DOHH2 (cell line): ENCODE measurements around the gene STEAP1B.
"Not testable (repeated sequence)": the region's sequence is repeated elsewhere in the genome, so short reads cannot be mapped to it uniquely, and the experiment has no call there.

Experiments
- H3F3A ChIP-seq: fragments of 200-600 bp; sonication (generic), shearing (Covaris generic); 2 replicates; pipeline ENCODE4 v1.6.0; 2016; ENCODE audit warnings: antibody characterized with exemption, mild to moderate bottlenecking; ENCODE audit not compliant: control insufficient read depth, insufficient read depth
- H3K27ac ChIP-seq: fragments of 200-600 bp; sonication (generic); 2 replicates; pipeline ENCODE4 v1.5.1; 2014; ENCODE audit warnings: low read depth, mild to moderate bottlenecking, low read length, moderate library complexity
- H3K27me3 ChIP-seq: fragments of 200-600 bp; sonication (generic); 2 replicates; pipeline ENCODE4 v1.6.1; 2014; ENCODE audit warnings: mild to moderate bottlenecking, low read length, mixed read lengths; ENCODE audit not compliant: control insufficient read depth
- H3K36me3 ChIP-seq: fragments of 200-600 bp; sonication (generic); 2 replicates; pipeline ENCODE4 v1.6.1; 2014; ENCODE audit warnings: mild to moderate bottlenecking, low read length, moderate library complexity, mixed read lengths; ENCODE audit not compliant: control insufficient read depth
- H3K4me1 ChIP-seq: fragments of 200-600 bp; sonication (generic); 2 replicates; pipeline ENCODE4 v1.6.1; 2014; ENCODE audit warnings: mild to moderate bottlenecking, low read length, mixed read lengths; ENCODE audit not compliant: control insufficient read depth
- H3K4me2 ChIP-seq: fragments of 200-600 bp; sonication (generic); 2 replicates; pipeline ENCODE4 v1.6.0; 2014; ENCODE audit warnings: mild to moderate bottlenecking, low read length, moderate library complexity
- H3K4me3 ChIP-seq: fragments of 200-600 bp; sonication (generic); 2 replicates; pipeline ENCODE4 v1.5.1; 2014; ENCODE audit warnings: mild to moderate bottlenecking, low read length, mixed read lengths
- H3K79me2 ChIP-seq: fragments of 200-600 bp; sonication (generic); 2 replicates; pipeline ENCODE4 v1.6.1; 2014; ENCODE audit warnings: mild to moderate bottlenecking, low read length, mixed read lengths; ENCODE audit not compliant: control insufficient read depth
- H3K9me2 ChIP-seq: fragments of 200-600 bp; sonication (generic); replicated peaks from 2 replicates; pipeline ENCODE4 v1.6.1; 2014; ENCODE audit warnings: mild to moderate bottlenecking, low read length, mixed read lengths; ENCODE audit not compliant: control insufficient read depth
- H3K9me3 ChIP-seq: fragments of 200-600 bp; sonication (generic); 2 replicates; pipeline ENCODE4 v1.6.1; 2014; ENCODE audit warnings: antibody characterized with exemption, low read length, mixed read lengths; ENCODE audit not compliant: control insufficient read depth, insufficient read depth
- H4K20me1 ChIP-seq: fragments of 200-600 bp; sonication (generic); 2 replicates; pipeline ENCODE4 v1.6.0; 2014; ENCODE audit warnings: low read depth, mild to moderate bottlenecking, antibody characterized with exemption, low read length, moderate library complexity; ENCODE audit not compliant: control insufficient read depth, insufficient read depth
- CTCF ChIP-seq: fragments of 200-600 bp; sonication (generic); IDR thresholded peaks from one replicate; pipeline ENCODE4 v1.5.1; 2014; ENCODE audit warnings: antibody characterized with exemption, mild to moderate bottlenecking, low read depth, low read length; ENCODE audit not compliant: poor library complexity, severe bottlenecking
- EZH2phosphoT487 ChIP-seq: fragments of 200-600 bp; sonication (generic); IDR thresholded peaks from 2 replicates; pipeline ENCODE4 v1.6.1; 2017; ENCODE audit warnings: borderline replicate concordance, mild to moderate bottlenecking, antibody characterized with exemption, low read length, moderate library complexity, mixed read lengths

STEAP1B gene

GRCh38 chr7:22433710-22434460, 66.1 kb downstream of the STEAP1B start:
- peak overlapping the region; percentile 95 for H3K27ac ChIP-seq
- peak overlapping the region; percentile 80 for H3K4me2 ChIP-seq
- peaks cover 47% of the 10 kb centered on the region for H3F3A ChIP-seq
- H3K9me2 ChIP-seq = no peaks in the 10 kb centered on the region
- peaks cover 97% of the 10 kb centered on the region for H3K4me1 ChIP-seq
- peak overlapping the region; percentile 61 for H3K4me3 ChIP-seq
- H3K79me2 ChIP-seq = peaks cover 29% of the 10 kb centered on the region
- no peaks in the 10 kb centered on the region for H4K20me1 ChIP-seq
- TF ChIP-seq EZH2phosphoT487 = no peak
- TF ChIP-seq CTCF = peak; percentile 62
- H3K36me3 ChIP-seq = peaks cover 55% of the 10 kb centered on the region
- H3K9me3 ChIP-seq = no peaks in the 10 kb centered on the region
- H3K27me3 ChIP-seq = no peaks in the 10 kb centered on the region

GRCh38 chr7:22433165-22433700, 66.8 kb downstream of the STEAP1B start:
- H3K4me1 ChIP-seq = peaks cover 96% of the 10 kb centered on the region

GRCh38 chr7:22432203-22432718, 67.7 kb downstream of the STEAP1B start:
- Histone ChIP-seq H3K36me3 (peaks cover 57% of the 10 kb centered on the region), H3F3A (peaks cover 43% of the 10 kb centered on the region), H3K4me3 (peak overlapping the region; percentile 4; the same call in 1 of the 2 replicates), H3K9me2 (no peaks in the 10 kb centered on the region), H3K4me1 (peaks cover 96% of the 10 kb centered on the region), H3K9me3 (no peaks in the 10 kb centered on the region), H3K27me3 (no peaks in the 10 kb centered on the region), H4K20me1 (no peaks in the 10 kb centered on the region), H3K79me2 (peaks cover 31% of the 10 kb centered on the region), H3K4me2 (peak overlapping the region; percentile 80; the same call in 1 of the 2 replicates), H3K27ac (peak overlapping the region; percentile 95)
- TF ChIP-seq EZH2phosphoT487 (no peak), CTCF (no peak)

More at GRCh38 chr7:22433165-22433700, 66.8 kb downstream of the STEAP1B start:
- Histone ChIP-seq H3K4me3 (peak overlapping the region; percentile 61), H3F3A (peaks cover 45% of the 10 kb centered on the region), H3K4me2 (peak overlapping the region; percentile 80), H3K79me2 (peaks cover 29% of the 10 kb centered on the region), H3K27ac (peak overlapping the region; percentile 95), H3K36me3 (peaks cover 56% of the 10 kb centered on the region)
- H3K9me2 ChIP-seq, H3K9me3 ChIP-seq, H4K20me1 ChIP-seq, H3K27me3 ChIP-seq: not testable (repeated sequence)

GRCh38 chr7:22430457-22430856, 69.5 kb downstream of the STEAP1B start:
- Histone ChIP-seq H3K4me1 (peaks cover 96% of the 10 kb centered on the region), H3K9me2 (no peaks in the 10 kb centered on the region), H3K27ac (peak overlapping the region; percentile 32), H3K36me3 (peaks cover 56% of the 10 kb centered on the region), H3K4me3 (no peak overlapping the region), H3K4me2 (0 out of 2 replicates have a peak overlapping the region, but pooled peaks have one; percentile 2), H3K27me3 (no peaks in the 10 kb centered on the region), H3K9me3 (no peaks in the 10 kb centered on the region), H3F3A (peaks cover 56% of the 10 kb centered on the region), H3K79me2 (peaks cover 20% of the 10 kb centered on the region), H4K20me1 (no peaks in the 10 kb centered on the region)
- TF ChIP-seq EZH2phosphoT487 (no peak), CTCF (no peak)
